Measurements from ENCODE around the gene ADISSP.

ADISSP gene

GRCh38 chr20:3728876-3729275 is 38.7 kb downstream of the ADISSP start:
- no peak for TF ChIP-seq POLR2AphosphoS5 (IDR thresholded peaks at IDR 0.05; ENCODE audit: low read depth, low read length)
- TF ChIP-seq, protein P1, sequence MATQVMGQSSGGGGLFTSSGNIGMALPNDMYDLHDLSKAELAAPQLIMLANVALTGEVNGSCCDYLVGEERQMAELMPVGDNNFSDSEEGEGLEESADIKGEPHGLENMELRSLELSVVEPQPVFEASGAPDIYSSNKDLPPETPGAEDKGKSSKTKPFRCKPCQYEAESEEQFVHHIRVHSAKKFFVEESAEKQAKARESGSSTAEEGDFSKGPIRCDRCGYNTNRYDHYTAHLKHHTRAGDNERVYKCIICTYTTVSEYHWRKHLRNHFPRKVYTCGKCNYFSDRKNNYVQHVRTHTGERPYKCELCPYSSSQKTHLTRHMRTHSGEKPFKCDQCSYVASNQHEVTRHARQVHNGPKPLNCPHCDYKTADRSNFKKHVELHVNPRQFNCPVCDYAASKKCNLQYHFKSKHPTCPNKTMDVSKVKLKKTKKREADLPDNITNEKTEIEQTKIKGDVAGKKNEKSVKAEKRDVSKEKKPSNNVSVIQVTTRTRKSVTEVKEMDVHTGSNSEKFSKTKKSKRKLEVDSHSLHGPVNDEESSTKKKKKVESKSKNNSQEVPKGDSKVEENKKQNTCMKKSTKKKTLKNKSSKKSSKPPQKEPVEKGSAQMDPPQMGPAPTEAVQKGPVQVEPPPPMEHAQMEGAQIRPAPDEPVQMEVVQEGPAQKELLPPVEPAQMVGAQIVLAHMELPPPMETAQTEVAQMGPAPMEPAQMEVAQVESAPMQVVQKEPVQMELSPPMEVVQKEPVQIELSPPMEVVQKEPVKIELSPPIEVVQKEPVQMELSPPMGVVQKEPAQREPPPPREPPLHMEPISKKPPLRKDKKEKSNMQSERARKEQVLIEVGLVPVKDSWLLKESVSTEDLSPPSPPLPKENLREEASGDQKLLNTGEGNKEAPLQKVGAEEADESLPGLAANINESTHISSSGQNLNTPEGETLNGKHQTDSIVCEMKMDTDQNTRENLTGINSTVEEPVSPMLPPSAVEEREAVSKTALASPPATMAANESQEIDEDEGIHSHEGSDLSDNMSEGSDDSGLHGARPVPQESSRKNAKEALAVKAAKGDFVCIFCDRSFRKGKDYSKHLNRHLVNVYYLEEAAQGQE (IDR thresholded peaks at IDR 0.05; ENCODE audit: insufficient read depth in 1 of 2, low read depth in 2 of 2, low read length in 2 of 2) = no peak
- no peak for TF ChIP-seq SIN3A (IDR thresholded peaks at IDR 0.05; ENCODE audit: borderline replicate concordance, insufficient read depth, low read length)
- TF ChIP-seq FOXP2 (optimal IDR thresholded peaks at IDR 0.05; ENCODE audit: borderline replicate concordance, extremely low read depth, extremely low read length, insufficient read depth) = no peak
- TF ChIP-seq TAF1 (IDR thresholded peaks at IDR 0.05; ENCODE audit: borderline replicate concordance, insufficient read depth, low read length) = no peak

DNA sequence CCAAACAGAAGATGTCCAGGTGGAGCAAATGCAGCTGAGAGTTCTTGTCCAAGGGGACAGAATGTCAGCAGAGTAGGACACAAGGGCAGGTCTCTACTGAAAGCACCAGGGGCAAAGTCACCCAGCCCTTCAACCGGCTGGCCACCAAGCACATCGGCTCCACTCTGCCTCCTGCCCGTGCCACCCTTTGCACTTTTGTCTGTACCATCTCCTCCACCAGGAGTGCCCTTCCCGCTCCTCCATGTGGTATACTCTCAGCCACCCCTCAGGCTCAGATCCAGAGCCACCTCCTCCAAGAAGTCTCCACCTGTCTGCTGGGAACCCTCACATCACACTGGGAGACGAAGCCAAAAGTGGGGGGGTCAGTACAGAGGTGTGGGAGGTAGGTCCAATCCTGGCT is 39.2 kb downstream of the ADISSP start:
- no peak for TF ChIP-seq POLR2AphosphoS5 (IDR thresholded peaks at IDR 0.05; ENCODE audit: low read depth, low read length)
- TF ChIP-seq, protein P1 (IDR thresholded peaks at IDR 0.05; ENCODE audit: insufficient read depth in 1 of 2, low read depth in 2 of 2, low read length in 2 of 2) = no peak
- no peak for TF ChIP-seq SIN3A (IDR thresholded peaks at IDR 0.05; ENCODE audit: borderline replicate concordance, insufficient read depth, low read length)
- no peak for TF ChIP-seq TAF1 (IDR thresholded peaks at IDR 0.05; ENCODE audit: borderline replicate concordance, insufficient read depth, low read length)
- no peak for TF ChIP-seq FOXP2 (optimal IDR thresholded peaks at IDR 0.05; ENCODE audit: borderline replicate concordance, extremely low read depth, extremely low read length, insufficient read depth)

GRCh38 chr20:3727401-3728021 is 40.0 kb downstream of the ADISSP start:
- TF ChIP-seq, protein P1 (IDR thresholded peaks at IDR 0.05; ENCODE audit: insufficient read depth in 1 of 2, low read depth in 2 of 2, low read length in 2 of 2) = no peak
- TF ChIP-seq TAF1 (IDR thresholded peaks at IDR 0.05; ENCODE audit: borderline replicate concordance, insufficient read depth, low read length) = no peak
- TF ChIP-seq POLR2AphosphoS5 (IDR thresholded peaks at IDR 0.05; ENCODE audit: low read depth, low read length) = no peak
- TF ChIP-seq FOXP2 (optimal IDR thresholded peaks at IDR 0.05; ENCODE audit: borderline replicate concordance, extremely low read depth, extremely low read length, insufficient read depth) = no peak
- TF ChIP-seq SIN3A (IDR thresholded peaks at IDR 0.05; ENCODE audit: borderline replicate concordance, insufficient read depth, low read length) = no peak

DNA sequence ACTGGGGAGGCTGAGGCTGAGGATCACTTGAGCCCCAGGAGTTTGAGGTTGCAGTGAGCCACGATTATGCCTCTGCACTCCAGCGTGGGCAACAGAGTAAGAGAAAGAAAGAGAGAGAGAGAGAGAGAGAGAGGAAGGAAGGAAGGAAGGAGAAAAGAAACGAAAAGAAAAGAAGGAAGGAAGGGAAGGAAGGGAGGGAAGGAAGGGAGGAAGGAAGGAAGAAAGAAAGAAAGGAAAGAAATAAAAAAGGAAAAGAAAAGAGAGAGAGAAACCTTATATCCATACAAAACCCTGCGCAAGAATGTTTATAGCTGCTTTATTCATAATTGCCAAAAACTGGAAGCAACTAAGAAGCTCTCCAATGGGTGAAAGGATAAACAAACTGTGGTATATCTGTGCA is 43.2 kb downstream of the ADISSP start:
- TF ChIP-seq SIN3A (IDR thresholded peaks at IDR 0.05; ENCODE audit: borderline replicate concordance, insufficient read depth, low read length) (no peak), TAF1 (IDR thresholded peaks at IDR 0.05; ENCODE audit: borderline replicate concordance, insufficient read depth, low read length) (no peak)
- TF ChIP-seq, protein P1 (IDR thresholded peaks at IDR 0.05; ENCODE audit: insufficient read depth in 1 of 2, low read depth in 2 of 2, low read length in 2 of 2) = no peak

- TF ChIP-seq, protein P1 (IDR thresholded peaks at IDR 0.05; ENCODE audit: insufficient read depth in 1 of 2, low read depth in 2 of 2, low read length in 2 of 2) = no peak
- TF ChIP-seq TAF1 (IDR thresholded peaks at IDR 0.05; ENCODE audit: borderline replicate concordance, insufficient read depth, low read length) = no peak
- no peak for TF ChIP-seq FOXP2 (optimal IDR thresholded peaks at IDR 0.05; ENCODE audit: borderline replicate concordance, extremely low read depth, extremely low read length, insufficient read depth)
- no peak for TF ChIP-seq SIN3A (IDR thresholded peaks at IDR 0.05; ENCODE audit: borderline replicate concordance, insufficient read depth, low read length)
- TF ChIP-seq POLR2AphosphoS5 (IDR thresholded peaks at IDR 0.05; ENCODE audit: low read depth, low read length) = no peak
Measured at GRCh38 chr20:3723284-3723683, 44.3 kb downstream of the ADISSP start.
